HG02678 (cell line): ENCODE measurements around the gene RPLP1.

ENCODE experiments used
- ATAC-seq: cut with Tn5 transposase; IDR thresholded peaks from one replicate; pipeline ENCODE4 v1.9.1; 2021; ENCODE audit warnings: mild to moderate bottlenecking, moderate library complexity; ENCODE audit not compliant: unreplicated experiment

RPLP1 gene

DNA sequence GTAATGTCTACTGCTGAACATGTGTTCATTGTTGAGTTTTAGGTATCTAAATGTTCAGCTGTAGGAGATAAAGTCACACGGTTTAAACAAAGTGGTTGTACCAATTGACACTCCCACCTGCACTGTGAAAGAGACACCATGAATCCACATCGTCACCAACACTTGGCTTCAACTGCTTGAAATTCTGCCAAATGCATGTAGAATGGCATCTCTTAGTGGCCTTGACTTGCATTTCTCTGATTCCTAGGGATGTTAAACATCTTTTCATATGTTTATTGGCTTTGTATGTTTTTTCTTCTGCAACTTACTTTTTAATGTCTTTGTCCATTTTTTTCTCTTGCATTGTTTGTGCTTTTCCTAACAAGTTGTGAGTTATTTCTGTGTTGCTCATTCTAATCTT lies 43.4 kb downstream of the RPLP1 start:
- no peak for ATAC-seq

DNA sequence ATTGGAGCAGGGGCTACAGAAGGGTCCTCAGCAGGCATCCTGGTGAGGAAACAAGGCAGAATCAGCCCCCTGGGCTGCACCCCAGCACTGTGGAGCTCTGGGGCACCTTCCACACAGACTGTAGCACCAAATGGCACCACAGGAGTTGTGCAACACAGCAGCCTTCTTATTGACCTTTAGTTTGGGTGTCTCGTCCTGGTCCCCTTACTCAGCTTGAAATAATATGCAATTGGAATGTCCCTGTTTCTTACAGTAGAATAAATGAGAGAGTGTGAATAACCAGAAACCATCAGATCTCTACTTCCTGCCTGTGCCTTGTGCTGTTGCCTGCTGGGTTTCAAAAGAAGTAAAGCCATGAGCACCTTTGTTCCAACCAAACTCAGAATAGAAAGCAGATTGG lies 44.5 kb downstream of the RPLP1 start:
- ATAC-seq: no peak

DNA sequence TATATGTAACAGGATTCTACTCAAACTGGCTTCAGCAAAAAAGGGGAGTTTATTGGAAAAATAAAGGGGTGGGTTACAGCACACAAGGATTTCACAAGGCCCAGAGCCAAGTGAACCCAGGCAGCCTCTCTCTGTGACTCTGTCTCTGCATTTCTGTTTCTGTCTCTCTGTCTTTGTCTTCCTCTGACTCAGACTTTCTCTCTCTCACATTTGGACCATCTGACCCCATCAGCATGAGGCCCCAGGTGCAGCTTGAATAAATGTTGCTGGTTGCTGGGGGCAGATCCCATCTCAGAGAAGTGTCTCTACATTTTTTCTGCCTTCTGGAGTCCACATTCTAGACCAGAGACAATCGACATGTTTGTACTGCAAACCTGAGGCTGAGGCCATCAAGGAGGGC lies 45.0 kb downstream of the RPLP1 start:
- no peak for ATAC-seq

DNA sequence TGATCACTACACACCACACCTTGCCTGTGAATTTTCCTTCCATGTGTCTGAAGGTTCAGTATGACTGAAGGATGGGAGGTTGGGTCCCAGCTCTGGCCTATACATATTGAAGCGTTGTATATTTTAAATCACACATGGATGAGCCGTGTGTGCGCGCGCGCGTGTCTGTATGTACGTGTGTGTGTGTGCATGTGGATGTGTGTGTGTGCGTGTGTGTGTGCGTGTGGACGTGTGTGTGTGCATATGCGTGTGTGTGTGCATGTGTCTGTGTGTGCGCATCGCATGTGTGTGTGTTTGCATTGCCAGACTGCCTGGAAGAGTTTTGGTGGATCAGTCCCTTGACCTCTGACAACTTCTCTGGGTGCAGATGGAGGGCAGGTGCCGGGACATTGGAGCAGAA lies 45.7 kb downstream of the RPLP1 start:
- no peak for ATAC-seq

DNA sequence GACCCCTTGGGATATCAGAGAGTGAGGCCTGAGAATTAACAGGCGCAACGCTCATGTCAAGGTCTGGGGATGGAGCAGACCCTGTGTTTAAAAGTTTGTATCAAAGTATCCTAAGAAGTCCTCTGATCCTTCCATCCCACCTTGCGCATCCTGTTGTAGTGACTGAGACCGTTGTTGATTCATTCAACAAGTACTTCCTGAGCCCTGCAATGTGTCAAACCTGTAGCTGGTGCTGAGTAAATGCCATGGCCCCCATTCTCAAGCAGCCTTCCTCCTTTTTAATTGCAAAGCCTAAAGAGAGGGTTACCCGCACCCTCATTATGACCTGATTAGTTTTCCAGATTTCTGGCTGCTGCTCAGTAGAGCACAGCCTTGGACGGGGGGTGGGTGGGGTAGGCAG lies 46.4 kb downstream of the RPLP1 start:
- no peak for ATAC-seq

DNA sequence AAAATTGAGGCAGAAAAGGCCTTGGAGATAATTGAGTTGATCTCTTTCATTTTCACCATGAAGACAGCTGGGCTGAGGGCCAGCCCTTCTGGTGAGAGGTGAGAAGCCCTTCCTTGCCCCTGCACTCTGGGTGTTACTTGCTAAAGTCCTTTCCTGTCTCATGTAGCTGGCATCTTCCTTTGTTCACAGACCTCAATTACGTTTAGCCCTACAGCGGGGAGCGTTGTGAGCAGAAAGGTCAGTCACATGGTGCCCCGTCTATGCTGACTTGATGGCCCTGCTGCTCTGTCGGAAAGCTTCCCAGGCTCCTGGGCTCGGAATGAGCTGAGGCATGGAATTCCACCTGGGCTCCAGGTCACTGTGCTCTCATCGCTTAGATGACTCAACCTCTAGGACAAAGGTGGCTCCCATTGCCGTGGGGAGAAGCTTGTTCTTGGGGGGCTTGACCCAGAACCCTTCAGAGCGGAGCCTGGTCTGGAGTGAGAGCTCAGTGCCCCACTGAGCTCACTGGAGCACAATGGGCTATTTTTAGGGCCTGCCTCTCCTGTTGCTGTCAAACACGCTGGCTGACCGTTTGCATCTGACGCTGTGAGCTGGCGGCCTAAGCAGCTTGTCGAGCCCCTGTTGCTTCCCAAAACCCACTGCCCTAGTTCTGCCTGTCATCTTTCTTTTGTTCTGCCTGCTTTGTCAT lies 47.0 kb downstream of the RPLP1 start:
- no peak for ATAC-seq

DNA sequence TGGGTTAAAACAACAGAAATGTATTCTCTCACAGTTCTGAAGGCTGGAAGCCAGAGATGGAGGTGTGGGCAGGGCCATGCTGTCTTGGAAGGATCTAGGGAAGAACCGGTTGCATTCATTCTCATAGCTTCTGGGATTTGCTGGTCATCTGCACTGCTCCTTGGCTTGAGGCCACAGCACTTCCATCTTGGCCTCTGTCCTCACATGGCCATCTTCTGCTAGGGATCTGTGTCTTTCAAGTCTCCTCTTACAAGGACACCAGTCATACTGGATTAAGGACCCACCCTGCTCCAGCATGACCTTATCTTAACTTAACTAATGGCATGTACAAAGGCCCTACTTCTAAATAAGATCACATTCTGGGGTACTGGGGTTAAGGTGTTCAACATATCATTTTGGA lies 47.7 kb downstream of the RPLP1 start:
- no peak for ATAC-seq

DNA sequence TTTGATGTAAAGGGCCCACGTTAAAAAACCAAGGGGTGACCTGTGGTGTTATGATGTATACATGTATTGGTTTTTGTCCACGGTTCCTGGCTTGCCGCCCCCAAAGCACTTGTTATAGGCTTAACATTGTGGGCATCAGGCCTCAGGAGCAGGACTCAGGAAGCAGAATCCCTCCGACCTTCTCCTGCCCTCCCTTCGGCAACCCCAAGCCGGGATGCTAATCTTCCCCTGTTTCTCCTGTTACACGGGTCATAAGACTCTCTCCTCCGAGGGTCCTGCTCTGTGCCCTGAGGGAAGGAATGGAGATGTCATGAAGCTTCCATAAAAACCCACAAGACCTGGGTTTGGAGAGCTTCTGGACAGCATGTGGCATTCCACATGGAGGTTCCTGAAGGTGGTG lies 48.8 kb downstream of the RPLP1 start:
- ATAC-seq: no peak

DNA sequence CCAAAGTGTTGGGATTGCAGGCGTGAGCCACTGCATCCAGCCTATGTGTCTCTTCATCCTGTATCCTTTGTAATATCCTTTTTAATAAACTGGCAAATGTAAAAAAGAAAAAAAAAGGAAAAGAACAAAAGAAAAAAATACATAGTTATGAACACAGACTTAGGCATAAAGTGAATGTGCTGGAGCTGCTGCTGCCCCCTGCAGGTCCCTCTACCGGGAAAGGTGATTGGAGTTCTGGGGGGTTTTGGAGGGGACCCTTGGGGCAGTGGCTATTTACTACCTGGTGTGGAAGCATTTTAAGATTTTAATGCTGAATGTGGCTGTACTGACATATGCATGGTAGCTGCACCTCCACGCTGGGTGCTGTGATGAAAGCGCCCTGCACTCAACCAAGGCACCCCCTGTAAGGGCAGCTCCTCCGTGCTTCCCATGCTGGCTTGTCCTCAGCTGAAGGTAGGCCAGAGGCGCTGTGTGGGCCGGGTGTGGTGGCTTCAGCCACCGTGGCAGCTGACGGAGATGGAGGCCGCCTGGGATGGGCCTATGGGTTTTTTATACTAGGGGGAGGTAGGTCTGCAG lies 49.9 kb downstream of the RPLP1 start:
- no peak for ATAC-seq

DNA sequence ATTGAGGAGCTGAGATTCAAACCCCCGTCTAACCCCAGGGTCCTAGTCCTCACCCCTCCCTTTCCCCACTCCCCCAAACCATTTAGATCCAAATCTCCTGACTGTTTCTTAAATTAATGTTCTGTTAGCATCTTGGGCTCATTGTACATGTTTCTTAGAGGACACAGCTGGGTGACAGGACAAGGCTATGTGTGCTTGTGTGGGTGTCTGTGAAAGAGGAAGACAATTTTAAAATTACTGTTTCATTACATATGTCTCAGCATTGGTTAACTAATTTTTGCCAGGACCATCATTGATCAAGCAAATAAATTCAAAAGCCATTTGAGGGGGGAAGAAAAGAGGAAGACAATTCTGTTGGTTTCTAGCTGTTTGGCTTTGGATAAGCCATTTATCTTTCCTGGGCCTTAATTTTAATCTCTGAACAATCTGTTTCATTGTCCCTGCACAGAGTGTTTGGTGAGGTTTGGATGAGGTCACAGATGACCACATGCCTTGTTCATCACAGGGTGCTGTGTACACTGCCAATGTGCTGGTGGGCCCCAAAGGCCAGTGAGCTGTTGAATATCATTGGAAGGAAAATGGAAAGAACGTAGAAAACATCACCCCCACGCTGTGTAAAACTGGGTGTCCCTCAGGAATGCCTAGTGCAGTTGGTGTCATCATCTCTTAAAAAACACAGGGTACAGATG lies 51.9 kb downstream of the RPLP1 start:
- no peak for ATAC-seq
